Large intestine (tissue), 3 donors: ENCODE data around the gene UROS. TPM values are rescaled to one million over a fixed set of nuclear protein-coding genes. Genes with fewer than 3 reads are reported as not detected.

ENCODE experiments used
- DNase-seq, 2 donors: peaks; one replicate each; pipeline versions ENCODE4 v3.0.0 to v3.0.0-alpha.2; 2013
- H3K27ac ChIP-seq: one replicate; pipeline ENCODE4 v1.5.1; 2013; ENCODE audit warnings: low read length
- H3K27me3 ChIP-seq: 2 replicates; pipeline ENCODE4 v1.6.1; 2013; ENCODE audit warnings: low read length; ENCODE audit not compliant: control insufficient read depth, insufficient read depth
- H3K36me3 ChIP-seq: 2 replicates; pipeline ENCODE4 v1.6.1; 2013; ENCODE audit warnings: low read length; ENCODE audit not compliant: control insufficient read depth, insufficient read depth
- H3K4me1 ChIP-seq: one replicate; pipeline ENCODE4 v1.6.1; 2013; ENCODE audit warnings: low read length; ENCODE audit not compliant: control insufficient read depth, insufficient read depth
- H3K4me3 ChIP-seq: one replicate; pipeline ENCODE4 v1.5.1; 2013; ENCODE audit warnings: low read length
- H3K9me3 ChIP-seq: one replicate; pipeline ENCODE4 v1.6.1; 2013; ENCODE audit warnings: mild to moderate bottlenecking, low read depth, low read length, moderate library complexity; ENCODE audit not compliant: control insufficient read depth
- WGBS: methylation state at CpG from one replicate; pipeline ENCODE4 v1.1.5; 2013; ENCODE audit warnings: low lambda C conversion rate; ENCODE audit not compliant: insufficient coverage; 5-methylcytosine and 5-hydroxymethylcytosine counted together
- polyA plus RNA-seq: library from polyadenylated mRNA; unstranded; fragments of 120-200 nt; gene quantifications from one replicate; pipeline ENCODE4 v1.2.1, GENCODE V29; 2013

The UROS gene
- polyA plus RNA-seq, 1 donor: 47.8 TPM

DNA sequence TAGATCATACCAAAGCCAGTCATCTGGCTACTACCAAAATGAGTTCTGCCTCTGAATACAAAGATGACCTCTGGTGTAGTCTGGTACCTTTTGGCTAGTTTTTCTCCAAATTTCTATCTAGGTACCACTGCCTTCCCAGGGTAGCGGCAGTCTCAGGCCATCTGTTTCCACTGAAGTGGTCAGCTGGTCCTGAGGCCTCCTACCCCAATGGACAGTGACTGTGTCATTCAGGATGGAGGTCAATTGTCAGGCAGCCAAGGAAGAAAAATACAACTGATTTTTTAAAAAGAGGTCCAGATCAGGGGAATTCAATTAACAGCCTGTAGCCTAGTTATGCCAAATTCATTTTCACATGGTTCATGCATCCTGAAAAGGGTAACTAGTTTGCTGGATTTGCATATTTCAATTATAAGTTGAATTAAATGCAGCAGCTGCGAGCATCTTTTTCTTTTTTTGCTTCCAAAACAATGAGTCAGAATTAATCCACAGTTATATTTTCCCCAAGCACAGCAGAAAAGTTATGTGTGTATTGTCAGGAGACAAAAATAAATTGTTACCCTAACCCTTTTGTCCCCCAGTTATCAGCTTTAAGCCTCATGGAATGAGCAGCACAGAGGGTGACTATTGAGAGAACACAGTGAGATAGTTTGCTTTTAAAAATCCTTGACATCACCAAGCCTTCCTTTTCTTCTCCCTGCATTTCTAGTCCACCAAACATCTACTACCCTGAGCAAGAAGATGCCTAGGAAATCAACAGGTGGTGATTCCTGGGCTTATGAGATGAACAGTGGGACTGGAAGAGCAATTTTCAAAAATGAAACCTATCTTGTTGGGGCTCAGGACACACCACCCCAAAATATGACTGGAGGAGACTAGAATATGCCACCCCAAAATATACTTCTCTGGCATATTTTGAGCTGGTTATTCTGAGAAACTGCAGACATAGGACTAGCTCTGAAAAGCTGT is 28.0 kb upstream of the UROS start:
- Histone ChIP-seq H3K27me3 (no peaks in the 10 kb centered on the region), H3K4me3 (no peak overlapping the region), H3K4me1 (no peaks in the 10 kb centered on the region), H3K36me3 (peaks cover 63% of the 10 kb centered on the region), H3K9me3 (no peaks in the 10 kb centered on the region), H3K27ac (no peak overlapping the region)
- 80% methylated on average over 1 of the region's 2 CpGs for WGBS
- DNase-seq: no peak

DNA sequence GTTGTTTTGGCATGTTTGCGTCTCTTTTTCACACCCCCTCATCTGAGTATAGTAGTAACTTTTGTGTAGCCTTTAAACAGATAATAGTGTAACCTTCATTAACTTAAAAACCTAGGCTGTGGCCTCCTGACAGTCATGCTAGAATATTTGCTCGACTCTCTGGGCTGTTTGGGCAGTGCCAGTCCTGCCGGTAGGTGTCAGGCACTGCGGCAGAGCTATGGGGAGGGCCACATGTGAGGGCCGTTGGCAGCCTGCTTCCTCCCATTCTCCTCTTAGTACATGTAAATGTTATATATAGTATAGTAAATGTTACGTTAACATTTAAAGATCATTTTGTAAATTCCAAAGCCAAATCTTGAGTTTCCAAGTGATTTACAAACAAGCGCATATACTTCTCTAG is 26.4 kb upstream of the UROS start:
- Histone ChIP-seq H3K4me3 (no peak overlapping the region), H3K4me1 (no peaks in the 10 kb centered on the region), H3K27ac (no peak overlapping the region), H3K27me3 (no peaks in the 10 kb centered on the region), H3K36me3 (peaks cover 67% of the 10 kb centered on the region), H3K9me3 (no peaks in the 10 kb centered on the region)
- 73% methylated on average over 2 of the region's 7 CpGs for WGBS
- DNase-seq: no peak

DNA sequence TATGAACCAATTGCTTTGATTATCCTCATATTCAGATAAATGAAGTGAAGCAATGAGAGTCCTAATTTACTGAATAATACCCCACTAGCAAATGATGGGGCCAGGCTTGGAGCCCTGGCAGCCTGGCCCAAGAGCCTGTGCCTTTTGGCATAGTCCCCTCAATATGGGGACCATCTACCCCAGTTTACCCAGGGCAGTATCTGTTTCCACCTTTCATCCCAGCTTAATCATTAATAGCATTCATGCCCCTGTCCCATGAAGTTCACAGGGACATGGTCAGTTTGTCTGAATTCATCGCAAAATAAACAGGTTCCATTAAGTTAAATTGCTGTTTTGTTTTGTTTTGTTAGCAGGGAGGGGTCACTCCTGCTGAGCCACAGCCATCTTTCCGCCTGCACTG is 25.8 kb upstream of the UROS start:
- Histone ChIP-seq H3K27ac (no peak overlapping the region), H3K36me3 (peaks cover 65% of the 10 kb centered on the region), H3K4me1 (no peaks in the 10 kb centered on the region), H3K4me3 (no peak overlapping the region), H3K27me3 (no peaks in the 10 kb centered on the region), H3K9me3 (no peaks in the 10 kb centered on the region)
- DNase-seq: no peak
- 100% methylated on average over 1 of the region's 2 CpGs for WGBS

DNA sequence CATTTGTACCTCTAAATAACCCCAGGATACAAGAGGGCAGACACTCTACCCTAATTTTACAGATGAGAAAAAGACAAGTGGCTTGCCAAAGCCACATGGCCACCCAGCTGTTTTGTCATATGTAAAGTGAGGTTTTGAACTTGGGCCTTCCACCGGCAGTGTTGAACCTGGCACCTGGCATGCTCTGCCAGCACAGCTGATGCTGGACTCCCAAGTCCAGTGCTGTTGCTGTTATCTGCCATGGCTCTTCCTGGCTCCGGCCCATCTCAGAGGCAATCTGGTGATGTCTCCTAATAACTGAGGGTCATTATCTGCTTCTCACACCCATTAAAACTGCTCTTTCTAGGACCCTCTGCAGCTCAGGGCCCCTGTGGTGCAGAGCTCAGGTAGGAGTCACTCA is 25.3 kb upstream of the UROS start:
- H3K4me3 ChIP-seq: no peak overlapping the region
- H3K4me1 ChIP-seq: no peaks in the 10 kb centered on the region
- no peak overlapping the region for H3K27ac ChIP-seq
- peaks cover 68% of the 10 kb centered on the region for H3K36me3 ChIP-seq
- no peak for DNase-seq
- 100% methylated on average over 1 of the region's 2 CpGs for WGBS
- H3K27me3 ChIP-seq: no peaks in the 10 kb centered on the region
- H3K9me3 ChIP-seq: no peaks in the 10 kb centered on the region

DNA sequence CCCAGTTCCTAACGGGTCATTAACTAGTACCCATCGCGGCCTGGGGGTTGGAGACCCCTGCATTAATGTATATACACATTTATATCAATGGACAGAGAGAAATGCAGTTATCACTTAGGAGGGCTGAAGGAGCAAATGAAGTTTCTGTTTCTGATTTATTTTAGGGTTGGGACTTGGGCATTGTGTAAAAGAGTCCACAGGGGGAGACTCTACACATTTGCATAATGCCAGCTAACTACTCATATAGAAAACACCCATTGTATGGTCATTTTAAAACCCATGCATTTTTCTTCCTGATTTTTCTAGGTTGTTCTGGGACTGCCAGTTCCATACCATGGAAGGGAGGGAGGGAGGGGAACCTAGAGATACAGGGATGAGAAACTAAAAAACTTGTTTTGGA is 23.8 kb upstream of the UROS start:
- Histone ChIP-seq H3K27me3 (no peaks in the 10 kb centered on the region), H3K9me3 (no peaks in the 10 kb centered on the region), H3K4me3 (no peak overlapping the region), H3K27ac (no peak overlapping the region), H3K36me3 (peaks cover 65% of the 10 kb centered on the region), H3K4me1 (no peaks in the 10 kb centered on the region)
- no peak for DNase-seq
- WGBS: no CpG with 5 or more reads among the region's 3 CpGs

DNA sequence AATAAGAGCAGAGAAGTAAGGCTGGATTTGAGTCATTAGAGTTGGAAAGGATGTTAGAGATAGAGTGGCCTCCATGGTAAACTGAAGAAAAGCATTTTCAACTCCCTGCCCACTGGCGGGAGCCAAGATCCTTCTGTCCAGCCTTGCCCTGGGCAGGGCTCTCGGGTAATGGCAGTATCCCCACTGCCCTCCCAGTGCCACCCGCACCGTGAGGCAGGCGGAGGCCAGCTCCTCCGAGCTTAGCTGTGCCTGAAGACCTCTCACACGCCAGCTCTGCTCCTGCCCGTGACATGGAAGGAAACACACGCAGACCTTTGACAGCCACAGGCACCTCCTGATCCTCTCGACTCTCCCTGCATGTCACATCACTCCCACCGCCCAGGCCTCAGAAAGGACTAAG is 22.6 kb upstream of the UROS start:
- Histone ChIP-seq H3K9me3 (no peaks in the 10 kb centered on the region), H3K4me1 (no peaks in the 10 kb centered on the region), H3K27me3 (no peaks in the 10 kb centered on the region), H3K36me3 (peaks cover 65% of the 10 kb centered on the region), H3K27ac (no peak overlapping the region), H3K4me3 (no peak overlapping the region)
- no peak for DNase-seq
- no CpG with 5 or more reads among the region's 11 CpGs for WGBS

DNA sequence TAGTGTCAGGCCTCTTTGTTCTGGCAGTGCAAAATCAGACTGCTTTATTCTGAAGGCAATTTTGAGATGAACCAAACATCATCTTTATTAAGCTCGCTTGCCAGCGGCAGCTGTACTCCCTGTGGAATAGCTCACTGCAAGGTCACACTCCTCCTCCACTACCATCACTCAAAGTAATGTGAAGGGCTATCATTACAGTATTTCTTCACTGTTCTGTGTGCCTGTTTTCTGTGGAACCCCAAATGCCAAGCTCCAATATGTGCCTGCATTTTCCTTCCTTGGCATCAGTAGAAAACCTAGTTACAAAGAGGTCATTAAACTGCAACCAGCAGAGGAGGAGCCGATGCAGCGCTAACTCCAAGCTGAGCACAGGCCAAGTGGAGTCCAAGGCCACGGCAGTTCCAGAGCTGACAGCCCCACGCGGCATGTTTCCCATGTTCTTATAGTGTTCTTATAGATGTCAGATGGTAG is 21.7 kb upstream of the UROS start:
- Histone ChIP-seq H3K36me3 (peaks cover 65% of the 10 kb centered on the region), H3K4me3 (no peak overlapping the region), H3K27me3 (no peaks in the 10 kb centered on the region), H3K4me1 (no peaks in the 10 kb centered on the region), H3K27ac (no peak overlapping the region), H3K9me3 (no peaks in the 10 kb centered on the region)
- DNase-seq: no peak
- no CpG with 5 or more reads among the region's 7 CpGs for WGBS

DNA sequence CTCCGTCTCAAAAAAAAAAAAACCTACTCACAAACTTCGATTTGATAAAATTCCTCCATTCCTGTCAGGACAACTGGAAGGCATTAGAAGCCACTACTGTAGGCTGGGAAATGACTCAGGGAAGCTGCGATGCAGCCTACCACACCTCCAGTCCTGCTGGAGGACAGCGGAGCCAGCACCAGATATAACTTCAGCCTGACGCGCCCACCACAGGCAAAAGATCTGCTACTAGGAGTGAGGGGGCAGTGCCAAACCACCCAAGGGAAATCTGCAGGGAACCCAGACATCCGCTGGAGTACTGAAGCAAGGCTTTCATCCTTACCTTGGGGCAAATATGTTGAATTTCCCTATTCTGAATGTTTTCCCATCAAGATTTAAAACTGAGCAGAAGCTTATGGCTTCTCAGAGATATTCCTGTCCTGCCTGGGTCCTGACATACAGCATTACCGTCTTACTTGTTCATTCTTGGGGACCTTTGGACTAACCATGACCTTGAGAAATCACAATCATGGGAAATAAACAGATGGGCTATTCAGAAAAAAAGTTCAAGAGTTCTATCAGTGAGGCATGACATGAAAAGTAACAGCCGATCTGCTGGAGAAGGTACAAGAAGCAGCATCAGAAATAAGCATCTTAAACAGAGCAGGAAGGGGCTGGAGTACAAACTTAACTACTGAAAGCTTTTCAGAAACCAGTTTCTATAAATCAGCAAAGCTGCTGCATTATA is 20.7 kb upstream of the UROS start:
- Histone ChIP-seq H3K27me3 (no peaks in the 10 kb centered on the region), H3K36me3 (peaks cover 68% of the 10 kb centered on the region), H3K9me3 (no peaks in the 10 kb centered on the region), H3K4me3 (no peak overlapping the region), H3K4me1 (no peaks in the 10 kb centered on the region), H3K27ac (no peak overlapping the region)
- 56% methylated on average over 2 of the region's 9 CpGs for WGBS
- DNase-seq: no peak

DNA sequence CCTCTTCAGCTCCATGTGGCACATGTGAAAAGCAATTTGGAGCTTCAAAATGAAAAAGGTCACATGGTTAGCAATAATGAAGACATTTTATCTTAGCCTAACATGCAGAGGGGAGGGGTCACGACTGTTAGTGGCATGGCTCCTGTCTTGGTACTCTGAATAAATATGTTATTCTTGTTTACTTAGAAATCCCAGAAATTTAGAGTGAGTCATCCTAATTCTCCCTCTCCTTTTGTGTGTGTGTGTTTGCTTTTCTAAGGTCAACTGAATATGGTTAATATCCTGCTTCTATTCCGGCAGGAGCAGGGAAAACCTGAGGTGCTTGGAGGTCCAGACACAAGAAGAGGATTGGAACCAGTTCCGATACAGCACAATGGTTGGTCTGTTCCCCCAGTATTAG is 17.9 kb upstream of the UROS start:
- Histone ChIP-seq H3K36me3 (peaks cover 74% of the 10 kb centered on the region), H3K27ac (no peak overlapping the region), H3K9me3 (no peaks in the 10 kb centered on the region), H3K27me3 (no peaks in the 10 kb centered on the region), H3K4me1 (no peaks in the 10 kb centered on the region), H3K4me3 (no peak overlapping the region)
- WGBS: no CpG with 5 or more reads among the region's 3 CpGs
- no peak for DNase-seq

DNA sequence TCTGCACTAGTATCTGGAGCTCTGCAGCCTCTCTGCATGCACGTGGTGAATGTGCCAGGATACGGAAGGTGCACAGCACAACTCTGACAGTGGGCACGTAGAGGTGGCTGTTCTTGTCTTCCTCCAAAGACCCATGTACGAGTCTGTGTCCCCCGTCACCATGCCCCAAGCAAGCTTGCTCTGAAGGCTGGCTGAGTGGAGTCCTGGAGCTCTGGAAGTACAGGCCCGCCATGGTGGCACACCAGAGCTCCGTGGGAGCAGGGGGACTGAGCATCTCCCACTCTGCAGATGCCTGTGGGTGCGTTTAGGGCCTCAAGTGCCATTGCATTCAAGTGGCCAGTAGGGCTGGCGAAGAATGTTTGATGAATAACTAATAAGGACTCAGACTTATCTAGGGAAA is 17.3 kb upstream of the UROS start:
- no peaks in the 10 kb centered on the region for H3K9me3 ChIP-seq
- H3K36me3 ChIP-seq: peaks cover 73% of the 10 kb centered on the region
- H3K4me1 ChIP-seq: no peaks in the 10 kb centered on the region
- no peak overlapping the region for H3K27ac ChIP-seq
- H3K4me3 ChIP-seq: no peak overlapping the region
- DNase-seq: no peak
- WGBS: no CpG with 5 or more reads among the region's 9 CpGs
- H3K27me3 ChIP-seq: no peaks in the 10 kb centered on the region
